ENCODE results near the gene SEC16B.
A peak's percentile ranks its signal among the peaks of the same experiment; 100 is the strongest.

The SEC16B gene

GRCh38 chr1:177976596-177976995, 6.7 kb upstream of the SEC16B start:
- no peak for DNase-seq

DNA sequence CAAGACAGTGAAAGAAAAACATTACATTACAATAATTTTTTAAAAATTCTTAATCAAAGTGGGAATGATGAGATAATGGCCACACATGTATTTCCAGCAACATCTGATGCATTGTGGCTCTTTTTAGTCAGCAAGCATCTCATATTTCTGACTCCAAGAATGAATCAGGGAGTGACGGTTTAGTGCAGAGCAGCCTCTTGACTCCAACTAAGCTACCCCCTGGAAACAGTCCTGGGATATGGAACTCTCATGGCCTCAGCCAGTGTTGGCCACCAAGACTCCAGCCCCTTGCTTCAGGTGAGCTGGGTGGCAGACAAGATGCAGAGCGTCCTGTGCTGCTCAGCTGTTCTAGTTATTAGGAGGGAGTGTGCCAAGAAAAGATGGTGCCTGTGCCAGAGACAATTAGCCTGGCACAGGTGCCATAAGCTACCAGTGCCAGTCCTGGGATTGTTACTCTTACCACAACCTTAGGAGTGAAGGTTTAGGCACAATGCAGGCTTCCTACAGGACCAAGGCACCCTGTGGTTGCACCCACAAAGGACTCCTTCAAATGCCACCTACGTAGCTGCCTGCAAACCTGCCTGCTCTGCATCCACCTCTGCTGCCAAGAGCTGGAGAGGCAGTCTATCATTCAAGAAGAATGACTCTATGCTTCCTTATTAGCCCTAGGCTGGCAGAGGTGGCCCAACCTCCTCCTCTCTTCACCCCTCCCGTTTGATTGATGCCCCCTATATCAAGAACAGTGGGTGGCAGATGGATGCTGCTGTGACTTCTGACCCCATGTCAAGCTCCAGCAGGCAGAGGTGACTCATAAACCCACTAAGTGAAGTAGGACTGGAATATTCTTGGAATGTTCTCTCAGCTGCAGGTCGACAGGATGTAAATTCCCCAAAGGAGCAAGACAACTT, 6.0 kb upstream of the SEC16B start:
- no peak for DNase-seq

DNA sequence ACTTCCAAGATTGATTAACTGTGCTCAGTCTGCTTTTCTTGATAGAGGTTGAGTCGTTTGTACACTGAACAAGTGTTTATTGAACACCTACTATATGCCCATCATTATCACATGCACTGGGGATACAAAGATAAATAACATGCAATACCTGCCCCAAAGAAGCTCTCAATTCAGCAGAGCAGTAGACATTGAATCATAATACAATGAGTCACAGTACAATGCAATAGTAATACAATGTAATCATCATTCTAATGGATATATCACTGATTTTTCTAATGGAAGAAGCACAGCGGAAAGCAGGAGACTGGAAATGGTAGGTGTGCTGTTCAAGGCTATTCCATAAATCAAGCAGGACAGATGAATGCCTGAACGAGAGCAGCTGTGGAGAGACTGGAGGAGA, 3.7 kb upstream of the SEC16B start:
- no peak for DNase-seq

DNA sequence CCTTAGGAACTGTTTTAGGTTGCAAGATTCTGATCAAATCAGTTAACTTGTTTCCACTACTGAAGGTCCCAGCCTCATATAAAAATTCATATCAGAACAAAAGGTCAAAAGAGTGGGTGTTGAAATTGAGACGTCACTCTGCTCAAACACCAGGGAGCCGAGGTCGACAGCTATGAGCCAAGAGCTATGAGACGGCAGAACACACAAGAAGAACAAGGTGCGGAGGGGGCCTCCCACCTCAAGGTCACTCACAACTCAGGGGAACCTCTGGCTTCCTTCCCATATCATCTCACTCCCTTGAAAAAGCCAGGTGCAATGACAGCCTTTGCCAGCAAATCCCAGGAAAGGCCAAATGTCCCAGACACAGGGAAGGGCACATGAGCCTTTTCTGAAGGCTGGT, 749 bp downstream of the SEC16B start:
- DNase-seq: no peak

DNA sequence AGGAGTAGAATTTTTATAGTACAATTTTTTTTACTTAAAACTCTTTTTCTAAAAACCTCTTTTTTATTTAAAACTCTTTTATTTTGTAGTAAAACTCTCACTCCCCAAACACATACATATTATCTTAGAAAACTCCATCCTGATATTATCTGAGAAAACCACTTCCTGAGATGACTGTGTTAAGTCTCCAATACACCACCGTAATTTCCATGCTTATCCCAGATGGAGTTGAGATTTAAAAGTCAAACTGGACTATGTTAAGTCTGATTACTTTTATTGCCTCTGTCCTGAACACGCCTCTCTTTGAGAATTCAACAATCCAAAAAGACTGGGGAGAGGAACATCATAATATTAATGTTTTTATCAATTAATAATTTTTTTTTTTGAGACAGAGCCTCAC, 3.7 kb downstream of the SEC16B start:
- DNase-seq: no peak

DNA sequence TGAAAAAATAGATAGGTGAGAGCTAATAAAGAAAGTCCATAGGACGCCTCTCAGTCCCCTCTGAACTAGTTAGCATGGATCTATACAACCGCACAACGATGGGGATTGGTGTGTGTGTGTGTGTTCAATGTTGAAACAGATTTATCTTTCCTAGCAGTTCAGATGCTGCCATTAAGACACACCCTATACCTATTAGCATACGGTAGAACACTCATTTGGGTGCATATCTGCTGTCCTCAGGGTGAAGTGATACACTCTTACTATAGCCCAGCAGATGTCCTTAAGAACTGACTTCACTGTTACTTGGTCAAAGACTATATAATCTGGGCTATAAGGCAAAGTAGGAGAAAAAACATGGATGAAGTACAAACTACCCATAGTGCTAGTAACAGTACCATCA, 4.6 kb downstream of the SEC16B start:
- DNase-seq: no peak

- DNase-seq: no peak
These were observed 5.5 kb downstream of the SEC16B start for GRCh38 chr1:177964336-177964735.

GRCh38 chr1:177960939-177961622, 8.8 kb downstream of the SEC16B start:
- no peak for DNase-seq

- DNase-seq: no peak
These were observed 9.9 kb downstream of the SEC16B start for GRCh38 chr1:177959811-177960515.

GRCh38 chr1:177958092-177958491, 11.8 kb downstream of the SEC16B start:
- DNase-seq: no peak

- no peak for DNase-seq
These were observed 15.8 kb downstream of the SEC16B start for GRCh38 chr1:177954076-177954475.

DNA sequence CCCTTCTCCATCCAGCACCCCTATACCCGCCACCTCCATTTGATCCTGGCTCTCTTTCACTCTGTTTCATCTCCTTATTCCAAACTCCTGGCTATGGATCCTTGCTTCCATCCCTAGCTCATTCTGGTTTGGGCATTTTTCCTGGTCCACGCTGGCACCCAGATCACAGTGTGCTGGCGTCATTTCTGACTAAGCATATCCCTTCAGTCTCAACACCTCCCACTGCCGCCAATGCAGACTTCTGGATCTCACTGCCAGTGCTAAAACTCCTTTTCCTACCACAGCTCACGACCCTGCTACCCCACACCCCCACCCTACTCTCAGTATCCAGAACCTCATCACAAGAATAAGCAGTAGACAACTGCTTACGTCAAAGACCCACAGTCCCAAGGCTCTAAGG, 16.3 kb downstream of the SEC16B start:
- no peak for DNase-seq

DNA sequence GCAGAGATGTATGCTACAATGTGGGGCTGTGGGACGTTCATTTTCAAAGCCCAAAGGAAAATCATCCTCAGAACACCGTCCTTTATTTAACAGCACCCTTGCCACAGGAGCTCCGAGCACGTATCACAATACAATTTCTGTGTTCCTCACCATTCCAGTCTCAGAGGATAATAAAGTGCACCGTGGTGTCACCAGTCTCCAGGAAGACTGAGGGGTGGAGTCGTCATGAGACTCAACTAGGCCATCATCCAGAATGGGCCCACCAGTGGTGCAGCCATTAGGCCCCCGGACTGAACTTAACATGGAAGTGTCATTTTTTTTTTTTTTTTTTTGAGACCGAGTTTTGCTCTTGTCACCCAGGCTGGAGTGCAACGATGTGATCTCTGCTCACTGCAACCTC, 17.2 kb downstream of the SEC16B start:
- no peak for DNase-seq

DNA sequence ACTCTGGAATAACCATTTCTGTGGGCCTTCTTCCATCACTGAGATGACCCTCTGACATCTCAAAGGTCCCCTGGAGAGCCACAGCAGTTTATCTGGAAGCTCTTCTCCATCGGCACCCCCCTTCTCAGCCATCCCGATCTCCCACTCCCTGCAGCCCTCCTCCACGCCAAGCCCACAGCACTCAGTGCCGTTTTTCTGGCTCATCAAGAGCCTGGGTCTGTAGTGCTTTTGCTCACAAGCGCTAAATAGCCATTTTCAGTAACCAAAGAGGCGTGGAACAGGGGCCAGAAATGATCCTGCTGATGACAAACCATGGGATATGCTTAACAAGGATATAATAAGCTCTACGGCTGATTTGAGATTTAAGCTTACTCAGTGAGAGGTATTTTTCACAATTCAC, 17.6 kb downstream of the SEC16B start:
- DNase-seq: no peak

- DNase-seq: no peak
These were observed 19.4 kb downstream of the SEC16B start for GRCh38 chr1:177950506-177950905.

DNA sequence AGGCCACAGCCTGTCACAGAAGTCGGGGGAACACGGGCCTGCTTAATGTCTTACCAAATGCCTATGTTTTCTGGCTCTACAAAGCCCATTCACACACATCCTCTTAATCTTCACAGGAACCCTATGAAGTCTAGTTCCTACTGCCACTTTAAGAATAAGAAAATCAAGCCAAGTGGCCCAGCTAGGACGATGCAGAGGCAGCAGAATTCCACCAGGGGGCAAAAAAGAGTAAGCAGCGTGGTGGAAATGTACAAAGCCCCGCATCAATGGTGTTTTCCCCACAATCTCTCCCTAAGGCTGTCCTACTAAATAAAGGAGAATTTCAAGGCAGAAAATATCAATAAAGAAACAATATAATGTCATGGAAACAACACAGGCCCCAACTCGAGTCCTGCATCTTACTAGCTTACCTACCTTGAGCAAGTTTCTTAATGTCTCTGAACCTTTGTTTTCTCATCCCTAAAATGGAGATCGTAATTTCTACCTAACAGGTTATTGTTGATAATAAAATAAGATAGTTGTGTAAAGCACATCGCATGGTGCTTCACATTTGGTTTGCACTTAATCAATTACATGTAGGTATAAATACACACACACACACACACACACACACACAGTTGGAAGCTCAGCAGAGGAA, 21.4 kb downstream of the SEC16B start:
- peak; percentile 10 for DNase-seq

DNA sequence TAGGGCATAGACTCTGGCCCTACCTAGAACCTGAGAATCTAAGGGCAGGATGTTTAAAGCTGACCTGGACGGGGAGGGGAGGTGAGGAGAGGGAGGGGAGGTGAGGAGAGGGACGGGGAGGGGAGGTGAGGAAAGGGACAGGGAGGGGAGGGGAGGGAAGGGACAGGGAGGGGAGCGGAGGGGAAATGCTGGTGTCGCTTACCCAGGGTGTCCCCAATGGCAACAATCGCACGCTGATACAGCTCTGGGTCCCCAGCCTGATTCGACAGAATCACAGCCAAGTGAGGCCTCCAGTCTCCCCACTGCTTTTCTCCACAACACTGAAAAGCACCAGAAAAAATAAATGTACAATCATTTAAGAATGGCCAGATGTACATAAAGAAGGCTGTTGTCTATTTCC, 22.2 kb downstream of the SEC16B start:
- DNase-seq: no peak

GRCh38 chr1:177945943-177946650, 23.8 kb downstream of the SEC16B start:
- DNase-seq: peak; percentile 2

DNA sequence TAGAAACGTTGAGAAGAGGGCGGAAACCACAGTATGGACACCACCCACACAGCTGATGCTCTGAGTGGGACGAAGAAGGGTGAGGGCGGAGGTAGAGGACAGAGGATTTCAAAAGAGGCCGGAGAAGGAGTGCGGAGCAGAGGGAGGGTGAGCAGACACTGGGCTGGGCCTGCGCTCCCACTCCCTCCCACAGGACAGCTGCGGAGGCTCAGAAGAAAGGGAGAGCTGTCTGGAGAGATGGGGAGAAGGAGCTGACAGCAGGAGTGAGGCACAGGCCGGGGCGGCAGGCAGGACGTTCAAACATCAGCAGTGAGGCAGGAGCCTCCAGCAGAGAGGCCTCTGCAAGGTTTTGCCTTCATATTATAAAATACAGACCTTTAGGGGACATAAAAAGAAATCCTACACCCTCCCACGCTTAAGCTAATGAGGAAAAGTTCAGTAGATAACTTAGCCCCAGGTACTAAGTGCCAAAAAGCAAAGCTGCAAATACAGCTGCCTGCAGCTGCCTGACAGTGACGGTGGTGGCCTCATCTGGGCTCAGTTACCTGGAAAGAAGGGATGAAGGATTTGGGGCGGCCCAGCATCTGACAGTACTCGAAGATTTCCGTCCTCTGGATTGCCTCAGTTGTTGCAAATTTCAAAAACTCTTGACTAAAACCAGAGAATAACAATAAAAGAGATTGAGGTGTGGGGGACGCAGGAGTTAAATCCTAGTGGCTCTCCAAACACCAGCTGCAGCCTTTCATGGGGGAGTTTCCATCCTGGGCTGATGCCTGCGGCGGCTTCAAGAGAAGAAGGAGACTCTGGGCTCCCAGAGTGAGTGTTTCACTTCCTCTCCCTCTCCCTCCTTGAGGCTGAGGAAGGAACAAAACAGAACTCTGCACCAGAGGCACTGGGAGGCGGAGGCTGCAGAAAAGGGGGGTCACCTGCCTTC, 25.6 kb downstream of the SEC16B start:
- no peak for DNase-seq

DNA sequence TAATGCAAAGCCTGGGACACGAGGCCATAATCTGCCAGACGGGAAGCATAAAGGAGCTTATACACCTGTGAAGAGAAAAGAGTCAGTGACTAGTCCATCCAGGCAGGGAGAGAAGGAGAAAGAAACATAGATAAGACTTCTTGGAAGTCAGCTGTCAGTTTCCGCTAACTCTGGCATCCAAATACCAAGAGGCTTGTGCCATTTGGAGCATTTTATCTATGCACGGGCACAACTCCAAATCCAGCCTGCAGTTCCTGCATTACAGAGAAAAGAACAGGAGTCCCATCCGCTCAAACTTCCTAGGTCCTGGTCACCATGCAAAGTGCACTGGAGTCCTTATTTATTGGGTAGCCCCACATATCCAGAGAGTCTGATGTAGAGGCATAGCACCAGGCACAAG, 27.9 kb downstream of the SEC16B start:
- no peak for DNase-seq

DNA sequence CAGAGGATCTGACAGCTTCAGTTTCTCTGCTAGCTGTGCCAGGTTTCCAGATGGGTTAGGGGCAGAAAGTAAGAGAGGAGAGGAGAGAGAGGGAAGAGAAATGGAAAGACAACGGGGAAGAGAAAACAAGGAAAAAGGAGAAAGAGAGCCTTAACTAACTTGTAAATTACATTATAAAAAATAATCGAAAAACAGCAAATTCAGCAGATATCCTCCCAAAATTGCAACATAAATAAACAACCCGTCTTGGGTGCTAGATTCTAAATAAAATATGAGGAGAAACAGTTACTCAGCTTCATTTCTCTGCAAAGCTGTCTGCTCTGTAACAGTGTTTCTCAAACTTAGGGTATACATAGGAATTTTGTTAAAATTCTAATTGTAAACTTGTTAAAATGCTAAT, 29.2 kb downstream of the SEC16B start:
- no peak for DNase-seq
